HepG2 (cell line): ENCODE measurements around the gene NFAT5. TPM values are rescaled to one million over a fixed set of nuclear protein-coding genes. Genes with fewer than 3 reads are reported as not detected.

Experiments
- CBFB ChIP-seq: sonication (generic); formaldehyde crosslinking; IDR thresholded peaks from 2 replicates; pipeline ENCODE4 v1.4.0; 2020; ENCODE audit warnings: missing genetic modification reagents
- CHD4 ChIP-seq: fragments of 200-600 bp; sonication (generic); IDR thresholded peaks from 2 replicates; pipeline ENCODE4 v1.7.0; 2017; ENCODE audit warnings: mild to moderate bottlenecking, low read length, borderline replicate concordance
- DR1 ChIP-seq: sonication (generic); formaldehyde crosslinking; IDR thresholded peaks from 2 replicates; pipeline ENCODE4 v1.8.0; 2021; ENCODE audit warnings: mild to moderate bottlenecking, missing genetic modification reagents, inconsistent platforms
- FOXC1 ChIP-seq: sonication (generic); formaldehyde crosslinking; IDR thresholded peaks from 2 replicates; pipeline ENCODE4 v1.8.0; 2022; ENCODE audit warnings: mild to moderate bottlenecking, missing genetic modification reagents, borderline replicate concordance
- GZF1 ChIP-seq: sonication (generic); formaldehyde crosslinking; IDR thresholded peaks from 2 replicates; pipeline ENCODE4 v1.5.1; 2020; ENCODE audit warnings: mild to moderate bottlenecking, missing genetic modification reagents
- HNF4G ChIP-seq, 2 experiments: sonication (generic) in 1 of 2; formaldehyde crosslinking in 1 of 2; IDR thresholded peaks; 2 replicates each; pipeline versions ENCODE4 v1.4.0 to v1.6.1; 2011 to 2020; ENCODE audit warnings: borderline replicate concordance in 2 of 2, low read depth in 2 of 2, mild to moderate bottlenecking in 2 of 2, low read length in 1 of 2, missing genetic modification reagents in 1 of 2, moderate library complexity in 1 of 2
- JUN ChIP-seq: sonication (generic); formaldehyde crosslinking; IDR thresholded peaks from 2 replicates; pipeline ENCODE4 v1.4.0; 2020; ENCODE audit warnings: mild to moderate bottlenecking, missing genetic modification reagents
- KDM5B ChIP-seq: sonication (generic); formaldehyde crosslinking; IDR thresholded peaks from 2 replicates; pipeline ENCODE4 v1.4.0; 2020; ENCODE audit warnings: missing genetic modification reagents, mild to moderate bottlenecking, borderline replicate concordance
- MAF1 ChIP-seq: sonication (generic); formaldehyde crosslinking; IDR thresholded peaks from 2 replicates; pipeline ENCODE4 v1.5.0; 2020; ENCODE audit warnings: missing genetic modification reagents, borderline replicate concordance
- MTF2 ChIP-seq: sonication (generic); formaldehyde crosslinking; IDR thresholded peaks from 2 replicates; pipeline ENCODE4 v1.5.0; 2020; ENCODE audit warnings: missing genetic modification reagents, borderline replicate concordance
- NPAS2 ChIP-seq: sonication (generic); formaldehyde crosslinking; IDR thresholded peaks from 2 replicates; pipeline ENCODE4 v1.8.0; 2022; ENCODE audit warnings: mild to moderate bottlenecking, missing genetic modification reagents, borderline replicate concordance
- NR1H2 ChIP-seq: sonication (generic); formaldehyde crosslinking; IDR thresholded peaks from 2 replicates; pipeline ENCODE4 v1.8.1; 2022; ENCODE audit warnings: low read depth, missing genetic modification reagents, borderline replicate concordance
- RXRB ChIP-seq: IDR thresholded peaks from 2 replicates; pipeline ENCODE4 v1.6.1; 2016; ENCODE audit warnings: borderline replicate concordance, missing genetic modification reagents, missing compliant biosample characterization
- TGIF2 ChIP-seq: IDR thresholded peaks from 2 replicates; pipeline ENCODE4 v1.6.1; 2016; ENCODE audit warnings: control low read depth, missing compliant biosample characterization
- THAP11 ChIP-seq: IDR thresholded peaks from 2 replicates; pipeline ENCODE4 v1.6.1; 2016; ENCODE audit warnings: missing biosample characterization, missing genetic modification reagents
- ZNF121 ChIP-seq: sonication (generic); formaldehyde crosslinking; IDR thresholded peaks from 2 replicates; pipeline ENCODE4 v1.5.0; 2020; ENCODE audit warnings: mild to moderate bottlenecking, missing genetic modification reagents
- ZNF326 ChIP-seq: sonication (generic); formaldehyde crosslinking; IDR thresholded peaks from 2 replicates; pipeline ENCODE4 v1.4.0; 2020; ENCODE audit warnings: missing genetic modification reagents, borderline replicate concordance
- ZNF512B ChIP-seq: sonication (generic); formaldehyde crosslinking; IDR thresholded peaks from 2 replicates; pipeline ENCODE4 v1.5.1; 2020; ENCODE audit warnings: missing genetic modification reagents, mild to moderate bottlenecking, borderline replicate concordance
- ZNF607 ChIP-seq: sonication (generic); formaldehyde crosslinking; IDR thresholded peaks from 2 replicates; pipeline ENCODE4 v1.5.1; 2020; ENCODE audit warnings: missing genetic modification reagents, mild to moderate bottlenecking, borderline replicate concordance
- ZNF747 ChIP-seq: sonication (generic); formaldehyde crosslinking; IDR thresholded peaks from 2 replicates; pipeline ENCODE4 v1.8.1; 2023; ENCODE audit warnings: missing genetic modification reagents, mild to moderate bottlenecking, borderline replicate concordance
- ZNF768 ChIP-seq: sonication (generic); formaldehyde crosslinking; IDR thresholded peaks from 2 replicates; pipeline ENCODE4 v1.4.0; 2020; ENCODE audit warnings: missing genetic modification reagents
- polyA plus RNA-seq, 8 experiments: library from polyadenylated mRNA; depleted of rRNA in 3 of 8; stranded (reverse) in 7 of 8; unstranded in 1 of 8; fragments of >200 nt; fragmentation: Illumina TruSeq in 4 of 8; extraction: Trizol in 4 of 8; gene quantifications; 2 replicates each; pipeline versions ENCODE4 v1.2.1 to v1.2.3, GENCODE V29; 2011 to 2016; ENCODE audit warnings: low read depth in 4 of 8, missing spikeins in 1 of 8, mixed read lengths in 1 of 8; ENCODE audit not compliant: insufficient read depth in 1 of 8
- total RNA-seq, 5 experiments: library from RNA; depleted of rRNA; stranded (reverse); fragments of >200 nt; fragmentation: Illumina TruSeq; extraction: Trizol; gene quantifications; 2 replicates each; pipeline ENCODE4 v1.2.3, GENCODE V29; 2016; ENCODE audit warnings: low read depth in 1 of 5
- TF ChIP-seq, protein P1 (sequence below): sonication (generic); formaldehyde crosslinking; IDR thresholded peaks from 2 replicates; pipeline ENCODE4 v1.4.0; 2020; ENCODE audit warnings: missing genetic modification reagents
- TF ChIP-seq, protein P2 (sequence below): IDR thresholded peaks from 2 replicates; pipeline ENCODE4 v1.6.1; 2016; ENCODE audit warnings: low read depth, borderline replicate concordance
- TF ChIP-seq, protein P3 (sequence below): sonication (generic); formaldehyde crosslinking; IDR thresholded peaks from 2 replicates; pipeline ENCODE4 v1.8.0; 2022; ENCODE audit warnings: mild to moderate bottlenecking, missing genetic modification reagents, moderate library complexity

Gene NFAT5
- total and polyA plus RNA-seq, 2 of the 13 experiments (the other 11 are each of a cell fraction or from before 2014, with no cell fraction given), result 20.5 to 54.3 TPM

DNA sequence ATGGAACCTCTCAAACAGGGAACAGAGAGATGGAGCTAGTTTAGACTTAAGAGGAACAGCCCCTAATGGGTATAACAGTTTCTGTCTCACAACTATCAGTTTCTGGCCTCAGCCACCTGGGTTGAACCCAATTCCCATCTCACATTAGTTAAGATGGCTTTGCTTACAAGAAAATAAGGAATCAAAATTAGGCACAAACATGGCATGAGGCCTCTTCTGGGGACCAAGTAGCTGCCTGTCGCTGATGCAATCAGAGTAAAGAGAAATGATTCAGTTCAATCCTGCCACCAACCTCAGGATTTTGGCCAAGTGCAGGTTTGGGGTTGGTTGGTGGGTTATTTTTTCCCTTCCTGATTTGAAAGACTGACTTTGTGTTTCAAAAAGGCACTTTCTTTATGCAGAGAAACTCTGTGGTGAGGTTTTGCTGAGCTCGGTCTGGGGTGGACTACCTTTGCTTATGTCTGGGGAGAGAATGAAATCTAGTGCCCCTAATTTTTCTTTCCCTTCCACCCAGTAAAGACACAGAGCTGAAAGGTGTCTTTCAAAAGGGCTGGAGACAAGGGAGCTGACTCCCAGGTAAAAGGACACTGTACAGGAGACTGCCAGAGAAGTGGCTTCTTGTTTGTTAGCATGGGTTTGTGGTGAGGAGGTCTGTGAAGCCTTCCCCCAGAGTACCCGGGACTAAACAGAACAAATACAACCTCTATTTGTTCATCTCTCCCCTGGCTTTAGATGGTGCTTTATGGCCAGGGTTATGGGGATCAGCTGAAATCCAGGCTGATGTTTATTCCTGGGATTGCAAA lies 44.8 kb upstream of the NFAT5 start (continued):
- TF ChIP-seq FOXC1 (CRISPR knock-in tag) (0 out of 2 replicates have a peak, but pooled peaks have one; percentile 35), KDM5B (CRISPR knock-in tag) (no peak), ZNF768 (CRISPR knock-in tag) (no peak), ZNF512B (CRISPR knock-in tag) (no peak), CHD4 (no peak), ZNF607 (CRISPR knock-in tag) (no peak), MAF1 (CRISPR knock-in tag) (no peak), DR1 (CRISPR knock-in tag) (no peak), ZNF747 (CRISPR knock-in tag) (no peak), JUN (CRISPR knock-in tag) (no peak), HNF4G (IDR thresholded peaks at IDR 0.05; ENCODE audit: borderline replicate concordance, low read depth, low read length) (no peak), HNF4G (CRISPR knock-in tag; IDR thresholded peaks at IDR 0.05; ENCODE audit: borderline replicate concordance, low read depth) (no peak), NR1H2 (CRISPR knock-in tag) (no peak), TGIF2 (CRISPR knock-in tag) (no peak), RXRB (peak; percentile 8; the same call in 1 of the 2 replicates), CBFB (CRISPR knock-in tag) (no peak), GZF1 (no peak), ZNF326 (CRISPR knock-in tag) (no peak), THAP11 (CRISPR knock-in tag) (no peak), MTF2 (CRISPR knock-in tag) (no peak), ZNF121 (no peak), NPAS2 (CRISPR knock-in tag) (no peak)
- TF ChIP-seq, protein P1, sequence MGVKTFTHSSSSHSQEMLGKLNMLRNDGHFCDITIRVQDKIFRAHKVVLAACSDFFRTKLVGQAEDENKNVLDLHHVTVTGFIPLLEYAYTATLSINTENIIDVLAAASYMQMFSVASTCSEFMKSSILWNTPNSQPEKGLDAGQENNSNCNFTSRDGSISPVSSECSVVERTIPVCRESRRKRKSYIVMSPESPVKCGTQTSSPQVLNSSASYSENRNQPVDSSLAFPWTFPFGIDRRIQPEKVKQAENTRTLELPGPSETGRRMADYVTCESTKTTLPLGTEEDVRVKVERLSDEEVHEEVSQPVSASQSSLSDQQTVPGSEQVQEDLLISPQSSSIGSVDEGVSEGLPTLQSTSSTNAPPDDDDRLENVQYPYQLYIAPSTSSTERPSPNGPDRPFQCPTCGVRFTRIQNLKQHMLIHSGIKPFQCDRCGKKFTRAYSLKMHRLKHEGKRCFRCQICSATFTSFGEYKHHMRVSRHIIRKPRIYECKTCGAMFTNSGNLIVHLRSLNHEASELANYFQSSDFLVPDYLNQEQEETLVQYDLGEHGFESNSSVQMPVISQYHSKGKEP (CRISPR knock-in tag), result no peak
- TF ChIP-seq, protein P2, sequence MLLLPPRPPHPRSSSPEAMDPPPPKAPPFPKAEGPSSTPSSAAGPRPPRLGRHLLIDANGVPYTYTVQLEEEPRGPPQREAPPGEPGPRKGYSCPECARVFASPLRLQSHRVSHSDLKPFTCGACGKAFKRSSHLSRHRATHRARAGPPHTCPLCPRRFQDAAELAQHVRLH (CRISPR knock-in tag), result peak; percentile 42; the same call in 1 of the 2 replicates
- TF ChIP-seq, protein P3, sequence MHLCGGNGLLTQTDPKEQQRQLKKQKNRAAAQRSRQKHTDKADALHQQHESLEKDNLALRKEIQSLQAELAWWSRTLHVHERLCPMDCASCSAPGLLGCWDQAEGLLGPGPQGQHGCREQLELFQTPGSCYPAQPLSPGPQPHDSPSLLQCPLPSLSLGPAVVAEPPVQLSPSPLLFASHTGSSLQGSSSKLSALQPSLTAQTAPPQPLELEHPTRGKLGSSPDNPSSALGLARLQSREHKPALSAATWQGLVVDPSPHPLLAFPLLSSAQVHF, result no peak
